ENCODE data around the gene DLG5.

DNA sequence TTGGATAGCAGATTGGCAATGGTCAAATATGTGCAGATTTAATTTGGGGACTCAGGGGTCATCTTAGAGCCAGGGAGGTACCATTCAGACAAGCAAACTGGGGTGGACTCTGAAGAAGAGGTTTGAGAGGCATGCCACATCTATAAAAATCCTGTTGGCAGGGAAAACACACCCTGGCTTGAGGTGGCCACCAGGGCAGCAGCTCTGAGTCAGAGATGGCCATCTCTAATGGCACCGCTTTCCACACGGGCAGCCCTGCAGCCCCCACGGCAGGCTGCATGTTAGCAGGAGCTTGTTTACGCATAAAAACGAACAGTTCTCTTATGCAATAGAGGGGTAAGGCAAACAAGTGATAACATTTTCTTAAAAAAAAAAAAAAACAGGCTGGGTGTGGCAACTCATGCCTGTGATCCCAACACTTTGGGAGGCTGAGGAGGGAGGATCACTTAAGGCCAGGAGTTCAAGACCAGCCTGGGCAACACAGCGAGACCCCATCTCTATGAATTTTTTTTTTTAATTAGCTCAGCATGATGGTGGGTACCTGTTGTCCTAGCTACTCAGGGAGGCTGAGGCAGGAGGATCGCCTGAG is 14.9 kb downstream of the DLG5 start:
- TF ChIP-seq POLR2A (IDR thresholded peaks at IDR 0.05): no peak
- TF ChIP-seq, protein P1, sequence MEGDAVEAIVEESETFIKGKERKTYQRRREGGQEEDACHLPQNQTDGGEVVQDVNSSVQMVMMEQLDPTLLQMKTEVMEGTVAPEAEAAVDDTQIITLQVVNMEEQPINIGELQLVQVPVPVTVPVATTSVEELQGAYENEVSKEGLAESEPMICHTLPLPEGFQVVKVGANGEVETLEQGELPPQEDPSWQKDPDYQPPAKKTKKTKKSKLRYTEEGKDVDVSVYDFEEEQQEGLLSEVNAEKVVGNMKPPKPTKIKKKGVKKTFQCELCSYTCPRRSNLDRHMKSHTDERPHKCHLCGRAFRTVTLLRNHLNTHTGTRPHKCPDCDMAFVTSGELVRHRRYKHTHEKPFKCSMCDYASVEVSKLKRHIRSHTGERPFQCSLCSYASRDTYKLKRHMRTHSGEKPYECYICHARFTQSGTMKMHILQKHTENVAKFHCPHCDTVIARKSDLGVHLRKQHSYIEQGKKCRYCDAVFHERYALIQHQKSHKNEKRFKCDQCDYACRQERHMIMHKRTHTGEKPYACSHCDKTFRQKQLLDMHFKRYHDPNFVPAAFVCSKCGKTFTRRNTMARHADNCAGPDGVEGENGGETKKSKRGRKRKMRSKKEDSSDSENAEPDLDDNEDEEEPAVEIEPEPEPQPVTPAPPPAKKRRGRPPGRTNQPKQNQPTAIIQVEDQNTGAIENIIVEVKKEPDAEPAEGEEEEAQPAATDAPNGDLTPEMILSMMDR (IDR thresholded peaks at IDR 0.05 in 4 of 5, conservative IDR thresholded peaks at IDR 0.05 in 1 of 5): peak in 1 of 5 experiments; percentile 33

Measured in gastrocnemius medialis (tissue), 4 donors.